ENCODE results near the gene CSF3R.
"Not testable (repeated sequence)": the region's sequence is repeated elsewhere in the genome, so short reads cannot be mapped to it uniquely, and the experiment has no call there.

The CSF3R gene

GRCh38 chr1:36513676-36514473 is 31.2 kb upstream of the CSF3R start:
- DNase-seq (ENCODE audit: low spot score): no peak

- no peak for DNase-seq (ENCODE audit: low spot score)
Measured at GRCh38 chr1:36512842-36513241, 30.1 kb upstream of the CSF3R start.

- DNase-seq (ENCODE audit: low spot score): no peak
Measured at GRCh38 chr1:36511804-36512798, 29.4 kb upstream of the CSF3R start.

GRCh38 chr1:36511220-36511619 is 28.5 kb upstream of the CSF3R start:
- DNase-seq (ENCODE audit: low spot score): not testable (repeated sequence)

- no peak for DNase-seq (ENCODE audit: low spot score)
Measured at GRCh38 chr1:36510418-36510817, 27.7 kb upstream of the CSF3R start.

GRCh38 chr1:36508257-36508656 is 25.5 kb upstream of the CSF3R start:
- no peak for DNase-seq (ENCODE audit: low spot score)

GRCh38 chr1:36506276-36506920 is 23.7 kb upstream of the CSF3R start:
- DNase-seq (ENCODE audit: low spot score): no peak

GRCh38 chr1:36503733-36504132 is 21.0 kb upstream of the CSF3R start:
- no peak for DNase-seq (ENCODE audit: low spot score)

GRCh38 chr1:36503159-36503558 is 20.4 kb upstream of the CSF3R start:
- DNase-seq (ENCODE audit: low spot score): no peak

GRCh38 chr1:36502616-36503015 is 19.9 kb upstream of the CSF3R start:
- no peak for DNase-seq (ENCODE audit: low spot score)

GRCh38 chr1:36501911-36502310 is 19.2 kb upstream of the CSF3R start:
- not testable (repeated sequence) for DNase-seq (ENCODE audit: low spot score)

- DNase-seq (ENCODE audit: low spot score): no peak
Measured at GRCh38 chr1:36497207-36497606, 14.5 kb upstream of the CSF3R start.

GRCh38 chr1:36494971-36495370 is 12.3 kb upstream of the CSF3R start:
- DNase-seq (ENCODE audit: low spot score): no peak

GRCh38 chr1:36493524-36493923 is 10.8 kb upstream of the CSF3R start:
- DNase-seq (ENCODE audit: low spot score): no peak

GRCh38 chr1:36492491-36492890 is 9.8 kb upstream of the CSF3R start:
- DNase-seq (ENCODE audit: low spot score): no peak

- not testable (repeated sequence) for DNase-seq (ENCODE audit: low spot score)
Measured at GRCh38 chr1:36489258-36490051, 6.7 kb upstream of the CSF3R start.

- no peak for DNase-seq (ENCODE audit: low spot score)
Measured at GRCh38 chr1:36487906-36488305, 5.2 kb upstream of the CSF3R start.

GRCh38 chr1:36487336-36487725 is 4.6 kb upstream of the CSF3R start:
- DNase-seq (ENCODE audit: low spot score): not testable (repeated sequence)

- no peak for DNase-seq (ENCODE audit: low spot score)
Measured at GRCh38 chr1:36486439-36487335, 4.0 kb upstream of the CSF3R start.

- DNase-seq (ENCODE audit: low spot score): no peak
Measured at GRCh38 chr1:36486093-36486438, 3.4 kb upstream of the CSF3R start.

GRCh38 chr1:36484099-36484498 is 1.4 kb upstream of the CSF3R start:
- no peak for DNase-seq (ENCODE audit: low spot score)

Measured in CD4-positive, alpha-beta T cell treated with Interleukin-2 at 100 ng/mL for 4 hours (primary cell).